GM23338 (cell line): Measurements from ENCODE around the gene MPZL1.

ENCODE experiments used
- CREB1 ChIP-seq: fragments of 250-450 bp; sonication (Bioruptor Pico); IDR thresholded peaks from 2 replicates; pipeline ENCODE4 v1.5.0; 2020; ENCODE audit warnings: low read depth, mild to moderate bottlenecking, moderate library complexity
- ETS1 ChIP-seq: IDR thresholded peaks from 2 replicates; pipeline ENCODE4 v1.6.1; 2016; ENCODE audit warnings: antibody characterized with exemption
- EZH2 ChIP-seq: fragments of 200-600 bp; sonication (generic); IDR thresholded peaks from one replicate; pipeline ENCODE4 v1.8.0; 2017; ENCODE audit warnings: antibody characterized with exemption, mild to moderate bottlenecking, low read depth; ENCODE audit not compliant: unreplicated experiment
- EZH2phosphoT487 ChIP-seq: fragments of 200-600 bp; sonication (generic); IDR thresholded peaks from one replicate; pipeline ENCODE4 v1.8.1; 2018; ENCODE audit warnings: antibody characterized with exemption; ENCODE audit not compliant: unreplicated experiment
- JUNB ChIP-seq: IDR thresholded peaks from one replicate; pipeline ENCODE4 v1.6.1; 2016; ENCODE audit warnings: antibody characterized with exemption; ENCODE audit not compliant: unreplicated experiment
- POLR2AphosphoS5 ChIP-seq: IDR thresholded peaks from 2 replicates; pipeline ENCODE4 v1.6.1; 2016; ENCODE audit warnings: antibody characterized with exemption, low read depth
- REST ChIP-seq: IDR thresholded peaks from one replicate; pipeline ENCODE4 v1.6.1; 2018; ENCODE audit warnings: antibody characterized with exemption; ENCODE audit not compliant: unreplicated experiment
- ZNF114 ChIP-seq: fragments of 250-450 bp; sonication (Bioruptor Pico); IDR thresholded peaks from 2 replicates; pipeline ENCODE4 v1.5.0; 2020; ENCODE audit warnings: mild to moderate bottlenecking, moderate library complexity
- ZNF331 ChIP-seq: fragments of 250-450 bp; sonication (Bioruptor Pico); IDR thresholded peaks from 2 replicates; pipeline ENCODE4 v1.5.0; 2020; ENCODE audit warnings: low read depth, mild to moderate bottlenecking, moderate library complexity
- TF ChIP-seq, protein P1 (sequence below), 2 experiments: fragments of 200-600 bp in 1 of 2; sonication (generic) in 1 of 2; conservative IDR thresholded peaks; 2 replicates each; pipeline versions ENCODE4 v1.5.1 to v1.6.1; 2016 to 2017; ENCODE audit warnings: antibody characterized with exemption in 2 of 2, low read depth in 2 of 2, mild to moderate bottlenecking in 2 of 2, moderate library complexity in 1 of 2
- TF ChIP-seq, protein P2 (sequence below): fragments of 250-450 bp; sonication (Bioruptor Pico); IDR thresholded peaks from 2 replicates; pipeline ENCODE4 v1.5.0; 2020; ENCODE audit warnings: mild to moderate bottlenecking, moderate library complexity

DNA sequence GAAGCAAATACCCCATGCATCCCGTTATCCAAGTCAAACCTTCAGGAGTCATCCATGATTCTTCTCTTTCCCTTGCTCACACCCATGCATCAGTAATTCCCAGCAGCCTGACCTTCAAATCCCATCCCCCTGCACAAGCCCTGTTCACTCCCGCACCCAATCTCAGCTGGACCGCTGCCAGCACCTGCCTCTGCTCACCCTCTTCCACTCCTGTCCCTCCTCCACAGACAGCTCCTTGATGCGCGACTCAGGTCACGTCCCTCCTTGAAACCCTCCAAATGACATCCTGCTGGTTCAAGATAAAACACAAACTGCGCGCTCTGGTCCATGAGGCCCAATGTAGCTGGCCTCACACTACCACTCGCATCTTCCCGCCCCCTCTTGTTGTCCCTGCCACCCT lies 43.4 kb upstream of the MPZL1 start:
- TF ChIP-seq, protein P1, sequence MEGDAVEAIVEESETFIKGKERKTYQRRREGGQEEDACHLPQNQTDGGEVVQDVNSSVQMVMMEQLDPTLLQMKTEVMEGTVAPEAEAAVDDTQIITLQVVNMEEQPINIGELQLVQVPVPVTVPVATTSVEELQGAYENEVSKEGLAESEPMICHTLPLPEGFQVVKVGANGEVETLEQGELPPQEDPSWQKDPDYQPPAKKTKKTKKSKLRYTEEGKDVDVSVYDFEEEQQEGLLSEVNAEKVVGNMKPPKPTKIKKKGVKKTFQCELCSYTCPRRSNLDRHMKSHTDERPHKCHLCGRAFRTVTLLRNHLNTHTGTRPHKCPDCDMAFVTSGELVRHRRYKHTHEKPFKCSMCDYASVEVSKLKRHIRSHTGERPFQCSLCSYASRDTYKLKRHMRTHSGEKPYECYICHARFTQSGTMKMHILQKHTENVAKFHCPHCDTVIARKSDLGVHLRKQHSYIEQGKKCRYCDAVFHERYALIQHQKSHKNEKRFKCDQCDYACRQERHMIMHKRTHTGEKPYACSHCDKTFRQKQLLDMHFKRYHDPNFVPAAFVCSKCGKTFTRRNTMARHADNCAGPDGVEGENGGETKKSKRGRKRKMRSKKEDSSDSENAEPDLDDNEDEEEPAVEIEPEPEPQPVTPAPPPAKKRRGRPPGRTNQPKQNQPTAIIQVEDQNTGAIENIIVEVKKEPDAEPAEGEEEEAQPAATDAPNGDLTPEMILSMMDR (conservative IDR thresholded peaks at IDR 0.05; ENCODE audit: low read depth in 2 of 2): no peak
- no peak for TF ChIP-seq ETS1
- no peak for TF ChIP-seq POLR2AphosphoS5
- TF ChIP-seq ZNF114 (CRISPR knock-in tag): no peak
- no peak for TF ChIP-seq EZH2
- TF ChIP-seq, protein P2, sequence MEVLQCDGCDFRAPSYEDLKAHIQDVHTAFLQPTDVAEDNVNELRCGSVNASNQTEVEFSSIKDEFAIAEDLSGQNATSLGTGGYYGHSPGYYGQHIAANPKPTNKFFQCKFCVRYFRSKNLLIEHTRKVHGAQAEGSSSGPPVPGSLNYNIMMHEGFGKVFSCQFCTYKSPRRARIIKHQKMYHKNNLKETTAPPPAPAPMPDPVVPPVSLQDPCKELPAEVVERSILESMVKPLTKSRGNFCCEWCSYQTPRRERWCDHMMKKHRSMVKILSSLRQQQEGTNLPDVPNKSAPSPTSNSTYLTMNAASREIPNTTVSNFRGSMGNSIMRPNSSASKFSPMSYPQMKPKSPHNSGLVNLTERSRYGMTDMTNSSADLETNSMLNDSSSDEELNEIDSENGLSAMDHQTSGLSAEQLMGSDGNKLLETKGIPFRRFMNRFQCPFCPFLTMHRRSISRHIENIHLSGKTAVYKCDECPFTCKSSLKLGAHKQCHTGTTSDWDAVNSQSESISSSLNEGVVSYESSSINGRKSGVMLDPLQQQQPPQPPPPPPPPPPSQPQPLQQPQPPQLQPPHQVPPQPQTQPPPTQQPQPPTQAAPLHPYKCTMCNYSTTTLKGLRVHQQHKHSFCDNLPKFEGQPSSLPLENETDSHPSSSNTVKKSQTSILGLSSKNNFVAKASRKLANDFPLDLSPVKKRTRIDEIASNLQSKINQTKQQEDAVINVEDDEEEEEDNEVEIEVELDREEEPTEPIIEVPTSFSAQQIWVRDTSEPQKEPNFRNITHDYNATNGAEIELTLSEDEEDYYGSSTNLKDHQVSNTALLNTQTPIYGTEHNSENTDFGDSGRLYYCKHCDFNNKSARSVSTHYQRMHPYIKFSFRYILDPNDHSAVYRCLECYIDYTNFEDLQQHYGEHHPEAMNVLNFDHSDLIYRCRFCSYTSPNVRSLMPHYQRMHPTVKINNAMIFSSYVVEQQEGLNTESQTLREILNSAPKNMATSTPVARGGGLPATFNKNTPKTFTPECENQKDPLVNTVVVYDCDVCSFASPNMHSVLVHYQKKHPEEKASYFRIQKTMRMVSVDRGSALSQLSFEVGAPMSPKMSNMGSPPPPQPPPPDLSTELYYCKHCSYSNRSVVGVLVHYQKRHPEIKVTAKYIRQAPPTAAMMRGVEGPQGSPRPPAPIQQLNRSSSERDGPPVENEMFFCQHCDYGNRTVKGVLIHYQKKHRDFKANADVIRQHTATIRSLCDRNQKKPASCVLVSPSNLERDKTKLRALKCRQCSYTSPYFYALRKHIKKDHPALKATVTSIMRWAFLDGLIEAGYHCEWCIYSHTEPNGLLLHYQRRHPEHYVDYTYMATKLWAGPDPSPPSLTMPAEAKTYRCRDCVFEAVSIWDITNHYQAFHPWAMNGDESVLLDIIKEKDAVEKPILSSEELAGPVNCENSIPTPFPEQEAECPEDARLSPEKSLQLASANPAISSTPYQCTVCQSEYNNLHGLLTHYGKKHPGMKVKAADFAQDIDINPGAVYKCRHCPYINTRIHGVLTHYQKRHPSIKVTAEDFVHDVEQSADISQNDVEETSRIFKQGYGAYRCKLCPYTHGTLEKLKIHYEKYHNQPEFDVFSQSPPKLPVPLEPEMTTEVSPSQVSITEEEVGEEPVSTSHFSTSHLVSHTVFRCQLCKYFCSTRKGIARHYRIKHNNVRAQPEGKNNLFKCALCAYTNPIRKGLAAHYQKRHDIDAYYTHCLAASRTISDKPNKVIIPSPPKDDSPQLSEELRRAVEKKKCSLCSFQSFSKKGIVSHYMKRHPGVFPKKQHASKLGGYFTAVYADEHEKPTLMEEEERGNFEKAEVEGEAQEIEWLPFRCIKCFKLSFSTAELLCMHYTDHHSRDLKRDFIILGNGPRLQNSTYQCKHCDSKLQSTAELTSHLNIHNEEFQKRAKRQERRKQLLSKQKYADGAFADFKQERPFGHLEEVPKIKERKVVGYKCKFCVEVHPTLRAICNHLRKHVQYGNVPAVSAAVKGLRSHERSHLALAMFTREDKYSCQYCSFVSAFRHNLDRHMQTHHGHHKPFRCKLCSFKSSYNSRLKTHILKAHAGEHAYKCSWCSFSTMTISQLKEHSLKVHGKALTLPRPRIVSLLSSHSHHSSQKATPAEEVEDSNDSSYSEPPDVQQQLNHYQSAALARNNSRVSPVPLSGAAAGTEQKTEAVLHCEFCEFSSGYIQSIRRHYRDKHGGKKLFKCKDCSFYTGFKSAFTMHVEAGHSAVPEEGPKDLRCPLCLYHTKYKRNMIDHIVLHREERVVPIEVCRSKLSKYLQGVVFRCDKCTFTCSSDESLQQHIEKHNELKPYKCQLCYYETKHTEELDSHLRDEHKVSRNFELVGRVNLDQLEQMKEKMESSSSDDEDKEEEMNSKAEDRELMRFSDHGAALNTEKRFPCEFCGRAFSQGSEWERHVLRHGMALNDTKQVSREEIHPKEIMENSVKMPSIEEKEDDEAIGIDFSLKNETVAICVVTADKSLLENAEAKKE (CRISPR knock-in tag): no peak
- no peak for TF ChIP-seq EZH2phosphoT487
- no peak for TF ChIP-seq REST
- TF ChIP-seq CREB1: no peak
- no peak for TF ChIP-seq ZNF331 (CRISPR knock-in tag)
- TF ChIP-seq JUNB: no peak
